CD4-positive, alpha-beta T cell treated with Interleukin-15 for 4 hours (primary cell): ENCODE results near the gene PIRT.
A peak's percentile ranks its signal among the peaks of the same experiment; 100 is the strongest.
"Not testable (repeated sequence)": the region's sequence is repeated elsewhere in the genome, so short reads cannot be mapped to it uniquely, and the experiment has no call there.

Experiments used
- DNase-seq: peaks from one replicate; pipeline ENCODE4 v3.0.0-alpha.2; 2020; ENCODE audit warnings: low spot score

Gene PIRT

GRCh38 chr17:10837921-10838320 is at the start of gene PIRT:
PIRT (minus strand) TSS chr17:10838087; CDS start chr17:10825645, 12,442 bp downstream.
- DNase-seq: no peak

GRCh38 chr17:10881959-10882358 is 44.1 kb upstream of the PIRT start:
- DNase-seq: no peak

- no peak for DNase-seq
Measured at GRCh38 chr17:10879190-10879836, 41.4 kb upstream of the PIRT start.

GRCh38 chr17:10875984-10876555 is 38.2 kb upstream of the PIRT start:
- no peak for DNase-seq

DNA sequence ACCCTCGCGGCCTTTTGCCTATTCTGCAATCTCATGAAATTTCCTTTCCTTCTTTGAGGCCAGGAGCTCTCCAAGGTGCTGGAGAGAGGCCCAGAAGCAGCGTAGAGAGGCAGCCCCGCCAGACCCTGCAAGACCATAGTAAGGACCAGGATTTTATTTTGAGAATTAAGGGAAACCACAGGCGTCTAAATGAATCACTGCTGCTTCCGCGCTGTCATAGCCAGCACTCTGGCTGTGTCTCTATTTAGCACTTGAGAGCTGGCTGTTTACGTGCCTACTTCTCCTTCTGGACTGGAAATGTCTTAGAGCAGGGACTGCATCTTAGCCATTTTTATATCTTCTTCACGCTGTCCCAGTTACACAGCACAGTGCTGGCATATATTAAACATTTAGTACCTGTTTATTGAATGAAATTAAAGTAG is 37.6 kb upstream of the PIRT start:
- no peak for DNase-seq

DNA sequence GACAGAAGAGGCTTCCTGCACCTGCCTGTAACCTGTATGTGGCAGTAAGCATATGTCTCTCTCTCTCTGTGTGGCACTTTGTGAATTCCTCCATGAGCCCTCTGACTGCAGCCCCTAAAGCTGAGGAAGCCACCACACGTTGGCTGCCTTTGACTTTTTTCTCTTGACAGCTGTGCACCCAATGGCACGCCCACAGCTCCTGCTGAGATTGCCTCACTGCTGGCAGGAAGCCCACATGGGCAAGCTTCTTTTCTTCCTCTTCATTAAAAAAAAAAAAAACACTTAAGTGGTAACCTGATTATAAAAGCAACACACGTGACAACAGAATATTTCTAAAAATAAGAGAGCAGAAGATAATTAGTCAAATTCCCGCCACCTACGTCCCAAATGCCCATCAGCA is 34.0 kb upstream of the PIRT start:
- DNase-seq: no peak

GRCh38 chr17:10870336-10871050 is 32.6 kb upstream of the PIRT start:
- DNase-seq: no peak

DNA sequence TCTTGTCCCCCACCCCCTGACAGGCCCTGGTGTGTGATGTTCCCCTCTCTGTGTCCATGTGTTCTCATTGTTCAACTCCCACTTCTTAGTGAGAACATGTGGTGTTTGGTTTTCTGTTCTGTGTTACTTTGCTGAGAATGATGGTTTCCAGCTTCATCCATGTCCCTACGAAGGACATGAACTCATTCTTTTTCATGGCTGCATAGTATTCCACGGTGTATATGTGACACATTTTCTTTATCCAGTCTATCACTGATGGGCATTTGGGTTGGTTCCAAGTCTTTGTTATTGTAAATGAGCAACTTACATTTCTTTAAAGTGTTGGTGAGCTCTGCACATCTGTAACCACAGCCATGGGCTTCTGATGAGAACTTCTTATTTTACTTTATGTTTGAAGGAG is 30.9 kb upstream of the PIRT start:
- not testable (repeated sequence) for DNase-seq

GRCh38 chr17:10859051-10859450 is 21.2 kb upstream of the PIRT start:
- no peak for DNase-seq

- no peak for DNase-seq
Measured at GRCh38 chr17:10857976-10858375, 20.1 kb upstream of the PIRT start.

DNA sequence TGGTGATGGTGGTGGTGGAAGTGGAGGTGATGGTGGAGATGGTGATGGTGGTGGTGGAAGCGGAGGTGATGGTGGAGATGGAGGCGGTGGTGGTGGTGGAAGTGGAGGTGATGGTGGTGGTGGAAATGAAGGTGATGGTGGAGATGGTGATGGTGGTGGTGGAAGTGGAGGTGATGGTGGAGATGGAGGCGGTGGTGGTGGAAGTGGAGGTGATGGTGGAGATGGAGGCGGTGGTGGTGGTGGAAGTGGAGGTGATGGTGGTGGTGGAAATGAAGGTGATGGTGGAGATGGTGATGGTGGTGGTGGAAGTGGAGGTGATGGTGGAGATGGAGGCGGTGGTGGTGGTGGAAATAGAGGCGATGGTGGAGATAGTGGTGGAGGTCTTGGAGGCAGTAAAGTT is 8.7 kb upstream of the PIRT start:
- not testable (repeated sequence) for DNase-seq

DNA sequence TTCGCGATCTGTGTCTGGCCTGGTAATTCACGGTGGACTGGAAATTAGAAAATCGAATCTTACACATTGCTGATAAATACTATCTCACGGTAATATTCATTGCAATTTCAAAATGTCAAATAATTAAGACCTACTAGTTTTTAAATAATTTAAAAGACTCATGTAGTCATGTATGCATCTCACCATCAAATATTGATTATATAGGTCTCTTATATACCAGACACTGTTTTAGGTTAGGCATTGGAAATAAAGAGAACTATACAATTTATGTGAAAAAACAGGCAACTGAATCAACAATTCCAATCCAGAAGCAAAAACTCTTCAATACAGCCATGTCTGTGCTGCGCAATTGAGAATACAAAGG is 7.5 kb upstream of the PIRT start:
- no peak for DNase-seq

GRCh38 chr17:10844621-10845387 is 6.9 kb upstream of the PIRT start:
- peak; percentile 64 for DNase-seq

- DNase-seq: no peak
Measured at GRCh38 chr17:10843811-10844210, 5.9 kb upstream of the PIRT start.

DNA sequence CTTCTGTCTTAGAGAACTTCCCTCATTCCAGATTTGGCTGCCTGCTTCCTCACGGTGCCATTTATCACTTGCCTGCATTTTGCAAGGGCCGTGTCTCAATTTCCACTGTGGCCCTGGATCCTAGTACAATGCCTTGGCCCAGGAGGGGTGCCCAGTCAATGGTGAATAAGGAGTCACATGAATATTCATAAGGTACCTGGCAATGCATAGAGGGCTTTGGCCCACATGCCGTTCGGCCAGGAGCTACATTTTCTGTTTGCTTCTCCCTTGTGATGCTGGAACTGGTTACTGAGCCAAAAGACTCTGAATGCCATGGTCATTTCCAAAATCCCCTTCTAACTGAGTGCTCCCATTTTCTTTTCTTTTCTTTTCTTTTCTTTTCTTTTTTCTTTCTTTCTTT is 4.8 kb upstream of the PIRT start:
- DNase-seq: no peak

DNA sequence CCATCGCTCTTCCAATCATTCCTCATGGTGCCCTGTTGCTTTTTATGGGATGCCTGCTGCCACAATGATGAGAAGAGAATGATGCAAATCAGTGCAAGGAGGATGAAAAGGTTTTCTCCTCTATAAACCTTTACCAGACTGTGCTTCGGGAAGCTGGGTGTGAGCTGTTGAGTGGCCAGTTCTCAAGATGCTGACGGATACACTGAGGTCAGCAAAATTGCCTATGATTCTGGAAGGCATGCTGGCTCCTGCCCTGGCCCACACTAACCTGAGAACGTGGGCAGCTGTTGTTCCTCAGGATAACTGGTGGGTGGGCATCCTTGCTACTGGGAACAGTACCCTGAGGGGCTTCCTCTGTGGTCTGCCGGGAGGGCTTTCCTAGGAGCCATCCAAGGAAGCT is 795 bp upstream of the PIRT start:
- DNase-seq: no peak

- DNase-seq: no peak
Measured at GRCh38 chr17:10836966-10837590, 809 bp downstream of the PIRT start.

DNA sequence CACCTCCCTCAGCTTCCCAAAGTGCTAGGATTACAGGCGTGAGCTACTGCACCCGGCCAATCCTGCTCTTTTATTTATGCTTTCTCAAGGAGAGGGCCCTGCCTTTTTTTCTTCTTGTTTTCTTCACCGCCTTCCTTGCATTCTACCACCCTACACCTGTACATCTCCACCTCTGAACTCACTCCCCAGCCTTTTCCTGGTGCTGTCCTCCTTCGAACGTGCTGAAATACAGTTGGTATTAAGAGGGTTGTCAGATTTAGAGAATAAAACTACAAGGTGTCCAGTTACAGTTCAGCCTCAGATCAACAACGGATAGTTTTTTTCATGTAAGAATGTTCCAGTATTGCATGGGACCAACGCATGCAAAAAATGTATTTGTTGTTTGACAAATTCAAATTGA is 1.7 kb downstream of the PIRT start:
- no peak for DNase-seq

DNA sequence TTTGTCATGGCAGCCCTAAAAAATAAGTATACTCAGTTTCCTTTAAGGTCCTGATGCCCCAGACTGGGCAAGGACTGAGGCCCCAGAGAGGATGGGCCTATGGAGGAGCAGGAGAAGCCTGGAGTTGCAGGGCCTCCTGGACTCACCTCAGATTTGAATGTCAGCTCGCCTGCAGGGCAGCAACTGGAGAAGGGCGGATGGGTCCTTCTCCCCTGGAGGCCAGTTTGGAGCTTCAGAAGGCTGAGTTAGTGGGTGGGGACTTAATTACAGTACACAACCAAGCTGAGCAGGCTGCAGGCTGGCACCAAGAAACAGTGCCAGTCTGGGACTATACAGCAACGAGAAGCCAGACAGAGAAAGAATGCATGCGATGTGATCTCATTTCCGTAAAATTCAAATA is 6.2 kb downstream of the PIRT start:
- no peak for DNase-seq

- no peak for DNase-seq
Measured at GRCh38 chr17:10827898-10828552, 9.9 kb downstream of the PIRT start.

DNA sequence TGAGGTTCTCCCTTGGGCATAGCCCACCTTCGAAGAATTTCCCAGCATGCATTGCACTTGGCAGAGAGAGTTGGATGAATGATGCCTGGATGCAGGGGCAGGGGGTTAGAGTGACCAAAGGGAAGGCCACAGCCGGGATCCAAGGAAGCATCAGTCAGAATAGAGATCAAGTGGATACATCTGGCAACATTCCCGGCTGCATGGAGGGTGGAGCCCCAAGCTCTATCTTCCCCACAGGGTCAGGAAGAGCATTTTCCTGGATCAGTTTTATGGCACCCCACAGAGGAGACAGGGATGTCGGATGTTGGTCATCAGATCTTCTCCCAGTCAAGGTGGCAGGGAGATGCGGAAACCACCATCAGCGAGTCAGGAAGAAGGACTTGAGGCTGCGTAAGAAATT is 13.0 kb downstream of the PIRT start:
- no peak for DNase-seq

DNA sequence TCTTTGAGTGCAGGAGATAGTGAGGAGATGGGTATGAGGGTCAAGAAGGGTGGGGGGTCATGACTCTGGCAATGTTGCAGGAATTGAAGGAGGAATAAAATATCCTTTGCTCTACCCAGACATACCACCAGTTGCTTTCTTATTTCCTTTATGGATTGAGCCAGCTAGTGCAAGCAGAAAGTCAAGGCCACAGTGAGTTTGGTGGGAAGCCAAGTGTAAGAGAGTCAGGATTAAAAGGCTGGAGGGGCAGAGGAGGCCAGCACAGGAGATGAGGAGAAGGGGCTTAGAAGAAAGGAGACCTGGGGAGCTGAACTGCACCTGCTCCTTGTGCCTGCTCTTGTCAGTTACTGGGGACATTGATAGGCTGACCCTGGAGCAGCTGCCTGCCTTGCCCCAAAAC is 16.1 kb downstream of the PIRT start:
- DNase-seq: no peak
